K562 (cell line): ENCODE data around the gene EID2. TPM values are rescaled to one million over a fixed set of nuclear protein-coding genes. Genes with fewer than 3 reads are reported as not detected.

Experiments
- ATAC-seq: fragments of 200-7000 bp; cut with Tn5 transposase; 3 replicates; pipeline ENCODE4 v1.9.1; 2020; ENCODE audit warnings: moderate library complexity
- BruUV-seq: library from RNA; stranded (reverse); fragments of 400-500 nt; replicated peaks from 2 replicates; lab custom pipeline; 2021; lab: Mats Ljungman, UMichigan
- CTCF ChIA-PET: fragments of 300-600 bp; formaldehyde crosslinking; extraction: SDS; loops from one replicate; lab custom pipeline; 2021; ENCODE audit warnings: low intra/inter-chr PET ratio; lab: Yijun Ruan, JAX
- POLR2A ChIA-PET: fragments of 300-600, 350-650 bp; sonication (Branson Sonifier 250); formaldehyde crosslinking; extraction: SDS; loops from one replicate; lab custom pipeline; 2021; ENCODE audit warnings: antibody characterized with exemption, inconsistent platforms; lab: Yijun Ruan, JAX
- DNase-seq, 4 experiments: peaks; one replicate each; pipeline versions ENCODE4 v3.0.0 to v3.0.0-alpha.2; 2011 to 2018; ENCODE audit warnings: low spot score in 3 of 4, mixed read lengths in 3 of 4; ENCODE audit errors: extremely low read depth in 1 of 4
- FAIRE-seq: peaks from 2 replicates; lab custom pipeline; 2011; peaks lifted over from hg19 to GRCh38; lab: Jason Lieb, UNC
- H2AFZ ChIP-seq: 2 replicates; pipeline ENCODE4 v1.6.0; 2011; ENCODE audit warnings: low read depth, low read length, control low read depth, inconsistent platforms
- H3K27ac ChIP-seq: fragments of 200-600 bp; 3 replicates; pipeline ENCODE4 v1.8.0; 2011; ENCODE audit warnings: low read depth, mild to moderate bottlenecking, control low read depth, inconsistent platforms, low read length, moderate library complexity, mixed read lengths; ENCODE audit errors: extremely low read depth
- H3K27me3 ChIP-seq, 2 experiments: fragments of 300-600 bp in 1 of 2; 2 replicates in 1 of 2; 3 replicates in 1 of 2; pipeline versions ENCODE4 v1.6.0 to v1.8.0; 2011; ENCODE audit warnings: inconsistent platforms in 2 of 2, low read length in 2 of 2, mild to moderate bottlenecking in 1 of 2, mixed read lengths in 1 of 2, moderate library complexity in 1 of 2; ENCODE audit not compliant: control insufficient read depth in 2 of 2, insufficient read depth in 2 of 2
- H3K36me3 ChIP-seq: fragments of 300-600 bp; 3 replicates; pipeline ENCODE4 v1.8.0; 2011; ENCODE audit warnings: mild to moderate bottlenecking, low read length, inconsistent platforms; ENCODE audit not compliant: control insufficient read depth, insufficient read depth
- H3K4me1 ChIP-seq, 2 experiments: fragments of 200-600 bp in 1 of 2; replicated peaks in 1 of 2; 2 replicates in 1 of 2; 3 replicates in 1 of 2; pipeline versions ENCODE4 v1.5.1 to v1.8.0; 2011; ENCODE audit warnings: inconsistent platforms in 2 of 2, low read length in 2 of 2, mild to moderate bottlenecking in 1 of 2, mixed read lengths in 1 of 2, moderate library complexity in 1 of 2; ENCODE audit not compliant: control insufficient read depth in 2 of 2, insufficient read depth in 2 of 2
- H3K4me2 ChIP-seq: 2 replicates; pipeline ENCODE4 v1.6.1; 2011; ENCODE audit warnings: low read length, control low read depth, inconsistent platforms, mixed read lengths; ENCODE audit not compliant: insufficient read depth
- H3K4me3 ChIP-seq: fragments of 200-600 bp; sonication (generic), shearing (Covaris generic); 2 replicates; pipeline ENCODE4 v1.5.1; 2016; ENCODE audit warnings: control low read depth, inconsistent platforms
- H3K79me2 ChIP-seq: fragments of 200-600 bp; 3 replicates; pipeline ENCODE4 v1.8.0; 2011; ENCODE audit warnings: low read length, inconsistent platforms; ENCODE audit not compliant: control insufficient read depth, insufficient read depth
- H3K9ac ChIP-seq, 2 experiments: 2 replicates each; pipeline versions ENCODE4 v1.6.0 to v1.6.1; 2011; ENCODE audit warnings: low read depth in 2 of 2, low read length in 2 of 2, control low read depth in 1 of 2, inconsistent platforms in 1 of 2, mild to moderate bottlenecking in 1 of 2, mixed read lengths in 1 of 2; ENCODE audit not compliant: insufficient read depth in 1 of 2
- H3K9me1 ChIP-seq: one replicate; pipeline ENCODE4 v1.6.0; 2011; ENCODE audit warnings: inconsistent platforms, mild to moderate bottlenecking, low read length, moderate library complexity; ENCODE audit not compliant: control insufficient read depth, insufficient read depth
- H3K9me3 ChIP-seq: replicated peaks from 2 replicates; pipeline ENCODE4 v1.5.1; 2011; ENCODE audit warnings: low read depth, low read length, inconsistent platforms; ENCODE audit not compliant: control insufficient read depth, insufficient read depth
- H4K20me1 ChIP-seq: replicated peaks from 2 replicates; pipeline ENCODE4 v1.6.1; 2011; ENCODE audit warnings: low read length, inconsistent platforms, mixed read lengths; ENCODE audit not compliant: control insufficient read depth, insufficient read depth
- CBFA2T2 ChIP-seq: fragments of 450-650 bp; conservative IDR thresholded peaks from 2 replicates; pipeline ENCODE4 v1.6.1; 2017; ENCODE audit warnings: mild to moderate bottlenecking
- CBFA2T3 ChIP-seq: fragments of 450-650 bp; IDR thresholded peaks from 2 replicates; pipeline ENCODE4 v1.6.1; 2017
- EZH2 ChIP-seq: IDR thresholded peaks from 2 replicates; pipeline ENCODE4 v1.6.1; 2012; ENCODE audit warnings: low read depth, mild to moderate bottlenecking, inconsistent platforms, low read length, borderline replicate concordance
- HINFP ChIP-seq: fragments of 450-650 bp; conservative IDR thresholded peaks from 2 replicates; pipeline ENCODE4 v1.6.1; 2016; ENCODE audit warnings: missing genetic modification characterization, low read depth, mild to moderate bottlenecking, control low read depth, missing compliant biosample characterization
- L3MBTL2 ChIP-seq: fragments of 450-650 bp; IDR thresholded peaks from 2 replicates; pipeline ENCODE4 v1.6.1; 2016; ENCODE audit warnings: mild to moderate bottlenecking, moderate library complexity
- PCBP1 ChIP-seq: fragments of 200-400 bp; formaldehyde crosslinking; IDR thresholded peaks from 2 replicates; pipeline ENCODE4 v1.6.1; 2018; ENCODE audit warnings: mild to moderate bottlenecking, low read depth, low read length; ENCODE audit not compliant: poor library complexity, severe bottlenecking
- PREB ChIP-seq: sonication (generic); formaldehyde crosslinking; IDR thresholded peaks from 2 replicates; pipeline ENCODE4 v1.8.1; 2023; ENCODE audit warnings: mild to moderate bottlenecking, missing genetic modification reagents
- SMARCA4 ChIP-seq: fragments of 450-650 bp; IDR thresholded peaks from 2 replicates; pipeline ENCODE4 v1.6.1; 2016
- VEZF1 ChIP-seq: fragments of 200-800 bp; sonication (Bioruptor generic); IDR thresholded peaks from 2 replicates; pipeline ENCODE4 v1.6.1; 2017; ENCODE audit warnings: missing genetic modification characterization, missing compliant biosample characterization
- ZKSCAN8 ChIP-seq: fragments of 200-800 bp; sonication (Bioruptor generic); IDR thresholded peaks from 2 replicates; pipeline ENCODE4 v1.6.1; 2016; ENCODE audit warnings: missing genetic modification characterization, missing compliant biosample characterization
- ZNF740 ChIP-seq, 3 experiments: fragments of 200-800 bp in 1 of 3; sonication (Bioruptor generic) in 1 of 3; sonication (generic) in 1 of 3; formaldehyde crosslinking in 1 of 3; IDR thresholded peaks; 2 replicates each; pipeline versions ENCODE4 v1.6.1 to v1.8.0; 2016 to 2022; ENCODE audit warnings: mild to moderate bottlenecking in 2 of 3, missing compliant biosample characterization in 2 of 3, missing genetic modification characterization in 2 of 3, missing genetic modification reagents in 1 of 3
- WGBS: fragments of 100-300 bp; shearing (Covaris generic); methylation state at CpG from one replicate; pipeline ENCODE4 v1.1.6; 2016; ENCODE audit warnings: low coverage, mixed read lengths; ENCODE audit not compliant: insufficient coverage; ENCODE audit errors: missing lambda C conversion rate; 5-methylcytosine and 5-hydroxymethylcytosine counted together
- in situ Hi-C: fragments of 300-500 bp; cut with MboI; formaldehyde crosslinking; loops from 4 replicates; pipeline ENCODE4 v1.15.0; 2018; ENCODE audit warnings: inconsistent platforms, mixed read lengths
- intact Hi-C: fragments of 100-400 bp; cut with micrococcal nuclease; formaldehyde crosslinking; loops from 2 replicates; pipeline ENCODE4 v1.14.2; 2022
- polyA plus RNA-seq, 8 experiments: library from polyadenylated mRNA; depleted of rRNA in 4 of 8; stranded (reverse) in 5 of 8; unstranded in 3 of 8; fragments of >200 nt; fragmentation: Nextera tagmentation in 2 of 8; fragmentation: Illumina TruSeq in 1 of 8; extraction: Ambion mirVana in 2 of 8; extraction: Trizol in 1 of 8; gene quantifications; 2 replicates each; pipeline versions ENCODE4 v1.2.1 to v1.2.3, GENCODE V29; 2011 to 2014; ENCODE audit warnings: inconsistent platforms in 1 of 8, missing spikeins in 1 of 8
- total RNA-seq, 7 experiments: library from RNA; depleted of rRNA in 6 of 7; stranded (reverse); fragments of >200 nt in 6 of 7; fragmentation: Illumina TruSeq in 2 of 7; extraction: Trizol in 2 of 7; gene quantifications; 2 replicates each; pipeline versions ENCODE4 v1.2.1 to v1.2.3, GENCODE V29; 2011 to 2021; ENCODE audit warnings: low replicate concordance in 1 of 7

The EID2 gene
- total and polyA plus RNA-seq, 9 of the 15 experiments (the other 6 are each of a cell fraction or from before 2014, with no cell fraction given): 2.5 to 18.5 (median 11.3) TPM

GRCh38 chr19:39497701-39497995 lies 42.3 kb downstream of the EID2 start:
- Histone ChIP-seq H3K27me3 (no peaks in the 10 kb centered on the region), H3K79me2 (no peaks in the 10 kb centered on the region), H3K9ac (peak overlapping the region in 1 of 2 experiments; percentile 76; a peak in 2 of 4 replicates), H3K9me1 (no peaks in the 10 kb centered on the region), H3K36me3 (no peaks in the 10 kb centered on the region), H3K4me3 (peak overlapping the region; percentile 22), H3K4me2 (peak overlapping the region; percentile 82; the same call in 1 of the 2 replicates), H3K27ac (no peak overlapping the region), H4K20me1 (no peaks in the 10 kb centered on the region), H3K9me3 (no peaks in the 10 kb centered on the region), H2AFZ (peak overlapping the region; percentile 97), H3K4me1 (peaks cover 9 to 24% of the 10 kb centered on the region in 2 experiments; a peak in 4 of 5 replicates)
- ChIA-PET POLR2A (interaction anchor here (0.7 to 2.6 kb wide), 4 partner anchors 17 to 89 kb away, joined by 3 to 15 read pairs (median 6); partner anchors contain the start of genes RPS16 and TIMM50), CTCF (interaction anchor here (0.7 to 1.5 kb wide), 2 partner anchors 35 to 58 kb away, joined by 3 to 11 read pairs; partner anchors contain the start of gene EID2B)
- DNase-seq (no peak), ATAC-seq (no peak; the same call in 2 of the 3 replicates), FAIRE-seq (peak; percentile 61)
- TF ChIP-seq ZKSCAN8 (CRISPR knock-in tag) (0 out of 2 replicates have a peak, but pooled peaks have one; percentile 43), VEZF1 (CRISPR knock-in tag) (peak; percentile 75; the same call in 1 of the 2 replicates), CBFA2T3 (0 out of 2 replicates have a peak, but pooled peaks have one; percentile 34), HINFP (tag) (no peak), CBFA2T2 (0 out of 2 replicates have a peak, but pooled peaks have one; percentile 20), SMARCA4 (no peak), EZH2 (no peak), L3MBTL2 (peak; percentile 76; the same call in 1 of the 2 replicates), ZNF740 (CRISPR knock-in tag; IDR thresholded peaks at IDR 0.05) (0 out of 2 replicates have a peak, but pooled peaks have one; percentile 42), ZNF740 (tag; IDR thresholded peaks at IDR 0.05) (no peak), PREB (CRISPR knock-in tag) (no peak), PCBP1 (peak; percentile 57)
- BruUV-seq: no TSS peak
- intact Hi-C loops: loop anchor here (5.0 kb wide), 1 partner anchor 175 kb away; no protein-coding TSS in a partner anchor
- in situ Hi-C loops: no loop called here
- 0% methylated on average over 7 of the region's 7 CpGs for WGBS
